Upper lobe of right lung (tissue), 1 donor: ENCODE data around the gene MYADM. TPM values are rescaled to one million over a fixed set of nuclear protein-coding genes. Genes with fewer than 3 reads are reported as not detected.
"Not testable (repeated sequence)": the region's sequence is repeated elsewhere in the genome, so short reads cannot be mapped to it uniquely, and the experiment has no call there.

Experiments used
- ATAC-seq: fragments of 200-7000 bp; cut with Tn5 transposase; one replicate; pipeline ENCODE4 v1.9.1; 2020; ENCODE audit warnings: mild to moderate bottlenecking, moderate library complexity
- DNase-seq: peaks from one replicate; pipeline ENCODE4 v3.0.0-alpha.2; 2020
- H3K27ac ChIP-seq: fragments of 200-600 bp; one replicate; pipeline ENCODE4 v1.8.0; 2022
- H3K27me3 ChIP-seq: fragments of 200-600 bp; one replicate; pipeline ENCODE4 v1.8.0; 2022; ENCODE audit warnings: mild to moderate bottlenecking
- H3K36me3 ChIP-seq: fragments of 200-600 bp; one replicate; pipeline ENCODE4 v1.8.0; 2022
- H3K4me1 ChIP-seq: fragments of 200-600 bp; one replicate; pipeline ENCODE4 v1.8.0; 2022
- H3K4me3 ChIP-seq: fragments of 200-600 bp; one replicate; pipeline ENCODE4 v1.8.0; 2022; ENCODE audit warnings: mild to moderate bottlenecking
- H3K9me3 ChIP-seq: fragments of 200-600 bp; one replicate; pipeline ENCODE4 v1.8.0; 2022
- CTCF ChIP-seq: fragments of 200-600 bp; IDR thresholded peaks from one replicate; pipeline ENCODE4 v1.8.0; 2022; ENCODE audit warnings: antibody characterized with exemption
- intact Hi-C: fragments of 100-400 bp; cut with DNase I; formaldehyde crosslinking; loops from one replicate; pipeline ENCODE4 v1.11.0; 2022
- total RNA-seq: library from RNA; stranded (reverse); fragmentation: NEBNext Ultra II Directional; extraction: Animal tissue kit (Norgen Biotek cat#: 25700); gene quantifications from one replicate; pipeline ENCODE4 v1.2.1, GENCODE V29; 2021
- donor health status: DM: no; HTN: yes; CAD: no; lungs with severe emphysema.

MYADM gene
- total RNA-seq, 1 donor from 2014 or later, result 131 TPM

- H3K9me3 ChIP-seq, result no peaks in the 10 kb centered on the region
- ATAC-seq, result no peak
- no peak for DNase-seq
- TF ChIP-seq CTCF, result no peak
- H3K36me3 ChIP-seq, result peaks cover 8% of the 10 kb centered on the region
- H3K27ac ChIP-seq, result peak overlapping the region; percentile 96
- intact Hi-C loops, result no loop called here
- no peaks in the 10 kb centered on the region for H3K27me3 ChIP-seq
- peak overlapping the region; percentile 75 for H3K4me3 ChIP-seq
- peaks cover 27% of the 10 kb centered on the region for H3K4me1 ChIP-seq
Observed at GRCh38 chr19:53866865-53867224, 838 bp upstream of the MYADM start.

GRCh38 chr19:53868091-53868891, 608 bp downstream of the MYADM start:
- peaks cover 27% of the 10 kb centered on the region for H3K4me1 ChIP-seq
- peak overlapping the region; percentile 75 for H3K4me3 ChIP-seq
- H3K36me3 ChIP-seq, result peaks cover 9% of the 10 kb centered on the region
- peak; percentile 40 for ATAC-seq
- H3K27ac ChIP-seq, result peak overlapping the region; percentile 96
- H3K9me3 ChIP-seq, result no peaks in the 10 kb centered on the region
- intact Hi-C loops, result no loop called here
- TF ChIP-seq CTCF, result no peak
- peak; percentile 84 for DNase-seq
- no peaks in the 10 kb centered on the region for H3K27me3 ChIP-seq

GRCh38 chr19:53868892-53869804, 1.5 kb downstream of the MYADM start:
- H3K4me1 ChIP-seq, result peaks cover 27% of the 10 kb centered on the region
- peak; percentile 13 for TF ChIP-seq CTCF
- H3K27me3 ChIP-seq, result no peaks in the 10 kb centered on the region
- no peaks in the 10 kb centered on the region for H3K9me3 ChIP-seq
- ATAC-seq (peak; percentile 72), DNase-seq (peak; percentile 95)
- peaks cover 17% of the 10 kb centered on the region for H3K36me3 ChIP-seq
- peak overlapping the region; percentile 75 for H3K4me3 ChIP-seq
- peak overlapping the region; percentile 96 for H3K27ac ChIP-seq
- intact Hi-C loops, result no loop called here

- H3K9me3 ChIP-seq, DNase-seq, intact Hi-C loops, ATAC-seq, H3K27me3 ChIP-seq: not testable (repeated sequence)
- Histone ChIP-seq H3K36me3 (peaks cover 25% of the 10 kb centered on the region), H3K4me3 (peak overlapping the region; percentile 75), H3K27ac (peak overlapping the region; percentile 96), H3K4me1 (peaks cover 27% of the 10 kb centered on the region)
Observed at GRCh38 chr19:53869805-53870484, 2.3 kb downstream of the MYADM start.

- DNase-seq (no peak), ATAC-seq (peak; percentile 5)
- no peaks in the 10 kb centered on the region for H3K27me3 ChIP-seq
- no peak overlapping the region for H3K27ac ChIP-seq
- H3K4me3 ChIP-seq, result peak overlapping the region; percentile 16
- peaks cover 27% of the 10 kb centered on the region for H3K36me3 ChIP-seq
- no peak for TF ChIP-seq CTCF
- no peaks in the 10 kb centered on the region for H3K9me3 ChIP-seq
- intact Hi-C loops, result no loop called here
- H3K4me1 ChIP-seq, result peaks cover 26% of the 10 kb centered on the region
Observed at GRCh38 chr19:53870485-53870844, 2.8 kb downstream of the MYADM start.
